Psoas muscle (tissue), 8 donors: ENCODE data around the gene SGPL1. TPM values are rescaled to one million over a fixed set of nuclear protein-coding genes. Genes with fewer than 3 reads are reported as not detected.
A peak's percentile ranks its signal among the peaks of the same experiment; 100 is the strongest.

Experiments
- ATAC-seq, 4 donors: fragments of 200-7000 bp; cut with Tn5 transposase; one replicate each; pipeline ENCODE4 v1.9.1; 2020; ENCODE audit warnings: moderate library complexity in 3 of 4, mild to moderate bottlenecking in 2 of 4
- DNase-seq, 2 donors: peaks; one replicate each; pipeline ENCODE4 v3.0.0-alpha.2; 2020
- H3K27ac ChIP-seq: fragments of 200-600 bp; one replicate; pipeline ENCODE4 v1.8.0; 2022
- H3K27me3 ChIP-seq, 3 donors: fragments of 200-600 bp in 1 of 3; one replicate each; pipeline versions ENCODE4 v1.6.1 to v1.8.0; 2013 to 2022; ENCODE audit warnings: low read length in 2 of 3, mild to moderate bottlenecking in 2 of 3, moderate library complexity in 1 of 3; ENCODE audit not compliant: insufficient read depth in 3 of 3
- H3K36me3 ChIP-seq, 2 donors: fragments of 200-600 bp in 1 of 2; one replicate each; pipeline versions ENCODE4 v1.6.1 to v1.8.0; 2013 to 2022; ENCODE audit warnings: low read depth in 1 of 2, mild to moderate bottlenecking in 1 of 2, moderate library complexity in 1 of 2; ENCODE audit not compliant: insufficient read depth in 1 of 2
- H3K4me1 ChIP-seq: fragments of 200-600 bp; one replicate; pipeline ENCODE4 v1.8.0; 2022
- H3K4me3 ChIP-seq: fragments of 200-600 bp; one replicate; pipeline ENCODE4 v1.8.0; 2022; ENCODE audit warnings: mild to moderate bottlenecking
- H3K9me3 ChIP-seq: fragments of 200-600 bp; one replicate; pipeline ENCODE4 v1.8.0; 2022
- CTCF ChIP-seq: fragments of 200-600 bp; IDR thresholded peaks from one replicate; pipeline ENCODE4 v1.8.0; 2022; ENCODE audit warnings: antibody characterized with exemption
- WGBS, 3 donors: extraction: QIAGEN DNeasy Blood & Tissue Kit; methylation state at CpG; one replicate each; pipeline versions ENCODE4 v1.1.6 to v1.1.7; 2013; 5-methylcytosine and 5-hydroxymethylcytosine counted together
- intact Hi-C, 2 donors: fragments of 100-400 bp; cut with DNase I; formaldehyde crosslinking; loops; one replicate each; pipeline versions ENCODE4 v1.11.0 to v1.14.2; 2022
- polyA plus RNA-seq, 3 donors: library from polyadenylated mRNA; stranded (reverse); fragments of 200-250 nt; gene quantifications; one replicate each; pipeline ENCODE4 v1.2.3, GENCODE V29; 2013
- total RNA-seq, 4 donors: library from RNA; stranded (reverse); fragmentation: NEBNext Ultra II Directional in 2 of 4; extraction: Animal tissue kit (Norgen Biotek cat#: 25700) in 2 of 4; gene quantifications; one replicate each; pipeline versions ENCODE4 v1.2.1 to v1.2.4, GENCODE V29; 2021 to 2023
- donor health status: healthy with polysubstance abuse.
- donor health status: DM: no; HTN: no; CAD: no; lungs with moderate emphysema.
- donor health status: Bipolar disorder and iron deficiency.
- donor health status: healthy.
- donor health status: DM: yes; HTN: yes; CAD: no.
- donor health status: DM: no; HTN: no; CAD: no.
- donor health status: DM: no; HTN: no; CAD: no.
- donor health status: DM: yes; HTN: yes; CAD: no.

SGPL1 gene
- total and polyA plus RNA-seq, 7 donors: 3.7 to 15.1 (median 9.5) TPM

- Histone ChIP-seq H3K27me3 (no peaks in the 10 kb centered on the region), H3K9me3 (no peaks in the 10 kb centered on the region), H3K27ac (no peak overlapping the region), H3K36me3 (no peaks in the 10 kb centered on the region), H3K4me1 (no peaks in the 10 kb centered on the region), H3K4me3 (no peak overlapping the region)
- ATAC-seq (peak in 2 of 4 donors; percentile 22 to 26), DNase-seq (no peak)
- WGBS, 3 donors: 60 to 77% (median 64%) methylated on average over 18 of the region's 18 CpGs
- no peak for TF ChIP-seq CTCF
- intact Hi-C loops: loop anchor here in 1 of 2 donors (5.0 kb wide), 1 partner anchor 281 kb away; no protein-coding TSS in a partner anchor
Measured at GRCh38 chr10:70926226-70927000, 110.7 kb downstream of the SGPL1 start.

GRCh38 chr10:70927189-70927943 lies 111.6 kb downstream of the SGPL1 start:
- intact Hi-C loops: loop anchor here in 1 of 2 donors (5.0 kb wide), 1 partner anchor 280 kb away; no protein-coding TSS in a partner anchor
- H3K9me3 ChIP-seq: no peaks in the 10 kb centered on the region
- DNase-seq (no peak), ATAC-seq (no peak)
- H3K36me3 ChIP-seq: no peaks in the 10 kb centered on the region
- H3K4me3 ChIP-seq: no peak overlapping the region
- no peaks in the 10 kb centered on the region for H3K27me3 ChIP-seq
- no peaks in the 10 kb centered on the region for H3K4me1 ChIP-seq
- no peak for TF ChIP-seq CTCF
- WGBS, 3 donors: 81 to 87% (median 84%) methylated on average over 13 of the region's 13 CpGs
- no peak overlapping the region for H3K27ac ChIP-seq

GRCh38 chr10:70928140-70928539 lies 112.4 kb downstream of the SGPL1 start:
- ATAC-seq (no peak), DNase-seq (no peak)
- H3K27me3 ChIP-seq: no peaks in the 10 kb centered on the region

GRCh38 chr10:70930263-70931000 lies 114.7 kb downstream of the SGPL1 start:
- TF ChIP-seq CTCF: no peak
- H3K4me1 ChIP-seq: no peaks in the 10 kb centered on the region
- no peaks in the 10 kb centered on the region for H3K36me3 ChIP-seq
- 70 to 72% (median 71%) methylated on average over 17 of the region's 17 CpGs for WGBS, 3 donors
- ATAC-seq (no peak), DNase-seq (no peak)
- H3K9me3 ChIP-seq: no peaks in the 10 kb centered on the region
- H3K27ac ChIP-seq: no peak overlapping the region
- intact Hi-C loops: no loop called here
- no peaks in the 10 kb centered on the region for H3K27me3 ChIP-seq
- no peak overlapping the region for H3K4me3 ChIP-seq

More at GRCh38 chr10:70928140-70928539, 112.4 kb downstream of the SGPL1 start:
- TF ChIP-seq CTCF: no peak
- intact Hi-C loops: loop anchor here in 1 of 2 donors (5.0 kb wide), 1 partner anchor 279 kb away; no protein-coding TSS in a partner anchor
- H3K27ac ChIP-seq: no peak overlapping the region
- H3K9me3 ChIP-seq: no peaks in the 10 kb centered on the region
- WGBS, 3 donors: 73 to 75% (median 74%) methylated on average over 8 of the region's 8 CpGs
- no peak overlapping the region for H3K4me3 ChIP-seq
- no peaks in the 10 kb centered on the region for H3K36me3 ChIP-seq
- H3K4me1 ChIP-seq: no peaks in the 10 kb centered on the region

Other genes starting within 250 kb of the SGPL1 start
- 1 to 10 TPM; 1.6 to 3.4 (median 1.8) TPM for gene PRF1, start 213.2 kb upstream of the SGPL1 start, total RNA-seq
- under 1 TPM; 0.33 to 0.72 (median 0.43) TPM for gene PRF1, start 213.2 kb upstream of the SGPL1 start, polyA plus RNA-seq
- gene ADAMTS14, start 143.4 kb upstream of the SGPL1 start, total RNA-seq: under 1 TPM in 2 of 4 donors, not detected in 2; 0.05 to 0.06 TPM
- gene ADAMTS14, start 143.4 kb upstream of the SGPL1 start, polyA plus RNA-seq: under 1 TPM in 2 of 3 donors, not detected in 1; 0.03 to 0.18 TPM
- not detected for gene TBATA, start 30.6 kb upstream of the SGPL1 start, total RNA-seq
- not detected for gene TBATA, start 30.6 kb upstream of the SGPL1 start, polyA plus RNA-seq
- gene PCBD1, start 72.6 kb downstream of the SGPL1 start, total RNA-seq: 100 to 1,000 TPM in 2 of 4 donors, 10 to 100 TPM in 2; 58.9 to 133 (median 95.2) TPM
- gene PCBD1, start 72.6 kb downstream of the SGPL1 start, polyA plus RNA-seq: 10 to 100 TPM; 53.9 to 92.5 (median 78.3) TPM